GM12864 (cell line): ENCODE measurements around the gene ATP8B2.
A peak's percentile ranks its signal among the peaks of the same experiment; 100 is the strongest.

Experiments
- DNase-seq: peaks from one replicate; pipeline ENCODE4 v3.0.0-alpha.2; 2011; ENCODE audit warnings: low read depth
- H3K4me3 ChIP-seq: 2 replicates; pipeline ENCODE4 v1.5.1; 2011; ENCODE audit warnings: mild to moderate bottlenecking, low read depth, low read length, control low read depth
- CTCF ChIP-seq: IDR thresholded peaks from 2 replicates; pipeline ENCODE4 v1.5.1; 2011; ENCODE audit warnings: low read depth, mild to moderate bottlenecking, moderate library complexity, low read length, control low read depth, inconsistent platforms; ENCODE audit errors: missing control alignments

Gene ATP8B2

GRCh38 chr1:154326546-154327465 is 1.5 kb downstream of the ATP8B2 start:
- H3K4me3 ChIP-seq: peak overlapping the region; percentile 82
- no peak for DNase-seq
- no peak for TF ChIP-seq CTCF

- peak overlapping the region; percentile 60 for H3K4me3 ChIP-seq
- TF ChIP-seq CTCF: no peak
- DNase-seq: peak; percentile 45
Observed at GRCh38 chr1:154327466-154328317, 2.4 kb downstream of the ATP8B2 start.

GRCh38 chr1:154328318-154329151 is 3.2 kb downstream of the ATP8B2 start:
- no peak for TF ChIP-seq CTCF
- no peak for DNase-seq
- peak overlapping the region; percentile 60 for H3K4me3 ChIP-seq

GRCh38 chr1:154329152-154329521 is 3.8 kb downstream of the ATP8B2 start:
- no peak for DNase-seq
- H3K4me3 ChIP-seq: peak overlapping the region; percentile 60
- no peak for TF ChIP-seq CTCF

GRCh38 chr1:154329551-154330131 is 4.3 kb downstream of the ATP8B2 start:
- no peak overlapping the region for H3K4me3 ChIP-seq
- no peak for TF ChIP-seq CTCF
- DNase-seq: no peak

GRCh38 chr1:154330669-154331068 is 5.3 kb downstream of the ATP8B2 start:
- H3K4me3 ChIP-seq: no peak overlapping the region
- TF ChIP-seq CTCF: no peak
- DNase-seq: no peak
